Gastroesophageal sphincter (tissue), 3 donors: ENCODE results near the gene PYDC1.

ENCODE experiments used
- CTCF ChIP-seq, 4 experiments: fragments of 200-600 bp in 2 of 4; fragments of 450-650 bp in 2 of 4; sonication (generic) in 1 of 4; IDR thresholded peaks; one replicate each; pipeline ENCODE4 v1.5.1; 2017 to 2019; ENCODE audit warnings: antibody characterized with exemption in 4 of 4, mild to moderate bottlenecking in 2 of 4, moderate library complexity in 2 of 4
- POLR2AphosphoS5 ChIP-seq: sonication (generic); formaldehyde crosslinking; IDR thresholded peaks from one replicate; pipeline ENCODE4 v1.6.1; 2017; ENCODE audit warnings: antibody characterized with exemption

- TF ChIP-seq CTCF (IDR thresholded peaks at IDR 0.05) (no peak), POLR2AphosphoS5 (no peak)
Observed at GRCh38 chr16:31213342-31213741, 3.6 kb downstream of the PYDC1 start.
